ENCODE results near the gene HACD4.

HACD4 gene

DNA sequence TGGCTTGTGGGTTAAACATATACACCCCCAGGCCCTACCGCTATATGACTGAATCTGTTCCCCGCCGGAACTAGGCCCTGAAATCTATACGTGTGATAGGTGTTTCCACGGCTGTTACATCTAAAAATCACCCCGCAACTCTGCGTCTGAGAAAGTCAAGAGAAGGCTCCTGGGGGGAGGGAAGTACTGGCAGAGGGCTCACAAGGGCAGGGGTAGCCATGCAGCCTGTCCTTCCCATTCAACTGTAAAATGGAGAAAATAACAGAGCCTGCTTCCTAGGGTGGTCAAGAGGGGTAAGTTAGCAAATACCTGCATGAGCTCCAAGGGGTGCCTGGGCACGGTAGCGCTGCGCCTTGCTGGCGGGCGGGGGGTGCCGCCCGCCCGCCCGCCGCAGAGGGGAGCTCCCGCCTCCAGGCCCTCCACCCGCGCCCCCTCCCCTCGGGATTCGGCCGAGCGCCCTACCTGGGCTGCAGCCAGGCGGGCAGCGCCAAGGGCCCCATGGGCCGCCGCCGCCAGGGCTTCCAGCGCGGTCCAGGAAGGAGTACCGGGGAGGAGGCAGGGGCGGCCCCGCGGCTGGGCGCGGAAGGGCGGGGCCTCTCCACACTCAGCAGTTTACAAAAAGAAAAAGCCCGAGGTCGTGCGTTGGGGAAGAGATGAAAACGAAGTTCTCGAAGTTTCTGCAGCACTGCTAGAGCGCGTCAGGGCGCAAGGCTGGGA, at the start of gene HACD4:
TSS of gene HACD4 (minus strand) at position 550 of the 717 bp plus-strand sequence. CDS start at position 500, 50 bp downstream.
- peak; percentile 57 for DNase-seq (ENCODE audit: low read depth)
- H3K4me3 ChIP-seq (ENCODE audit: low read length): peak within 1 kb of the TSS; percentile 41
- TF ChIP-seq CTCF (IDR thresholded peaks at IDR 0.05; ENCODE audit: insufficient read depth, low read depth, low read length, missing control alignments): no peak

DNA sequence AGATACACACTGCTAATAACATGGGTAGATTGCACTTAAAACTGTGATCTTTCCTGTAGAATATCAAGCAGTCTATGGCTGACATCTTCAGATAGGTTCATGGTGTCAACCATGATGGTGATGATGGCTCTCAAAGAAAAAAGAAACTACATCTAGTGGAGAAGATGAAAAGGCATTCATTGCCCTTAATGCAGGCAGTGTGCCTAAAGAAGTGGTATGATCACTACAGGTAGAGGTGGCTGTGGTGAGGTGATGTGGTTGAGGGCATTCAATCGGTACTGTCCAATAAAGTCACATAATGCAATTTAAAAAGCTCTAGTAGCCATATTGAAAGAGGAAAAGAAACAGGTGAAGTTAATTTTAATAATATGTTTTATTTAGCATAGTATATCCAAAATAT, 49.4 kb upstream of the HACD4 start:
- DNase-seq (ENCODE audit: low read depth): no peak
- no peak for TF ChIP-seq CTCF (IDR thresholded peaks at IDR 0.05; ENCODE audit: insufficient read depth, low read depth, low read length, missing control alignments)
- H3K4me3 ChIP-seq (ENCODE audit: low read length): no peak overlapping the region

DNA sequence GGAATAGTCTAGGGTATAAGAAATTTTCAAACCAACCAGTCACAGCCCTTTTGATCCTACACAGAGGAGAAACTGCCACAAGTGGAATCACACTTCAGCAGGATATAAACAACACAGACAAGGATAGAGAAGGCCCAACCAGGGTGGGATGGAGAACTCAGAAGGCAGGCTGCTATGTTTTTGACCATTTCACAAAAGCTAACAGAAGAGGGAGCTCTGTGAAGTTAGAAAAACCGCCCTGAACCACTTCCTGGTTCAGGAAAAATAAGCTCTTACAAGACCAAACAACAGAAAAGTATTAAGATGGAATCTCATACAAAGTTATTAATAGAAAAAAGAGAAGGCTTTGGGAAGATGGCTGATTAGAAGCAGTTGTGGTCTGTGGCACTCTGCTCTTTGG, 47.3 kb upstream of the HACD4 start:
- no peak overlapping the region for H3K4me3 ChIP-seq (ENCODE audit: low read length)
- peak; percentile 12 for DNase-seq (ENCODE audit: low read depth)
- TF ChIP-seq CTCF (IDR thresholded peaks at IDR 0.05; ENCODE audit: insufficient read depth, low read depth, low read length, missing control alignments): peak; percentile 8

DNA sequence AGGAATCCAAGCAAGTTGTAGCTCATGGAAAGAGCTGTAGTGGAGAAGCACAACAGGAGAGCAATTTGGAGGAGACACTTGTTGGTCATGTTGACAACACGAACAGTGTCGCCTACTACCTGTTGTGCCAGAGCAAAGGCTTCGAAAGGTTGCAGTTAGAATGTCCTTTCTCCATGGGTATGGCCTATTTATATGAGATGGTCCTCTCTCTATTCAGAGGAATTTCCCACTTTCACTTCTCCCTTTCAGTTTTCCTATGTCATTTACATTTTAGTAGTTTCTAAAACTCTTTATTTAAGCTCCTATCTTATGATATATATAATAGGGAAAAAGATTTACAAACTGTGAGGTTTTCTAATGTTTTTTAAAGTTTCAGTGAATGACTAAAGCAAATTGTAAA, 46.3 kb upstream of the HACD4 start, which contains the start of gene IFNB1:
TSS of gene IFNB1 (minus strand) at position 162 of the 400 bp plus-strand sequence. CDS start at position 89, 73 bp downstream.
- no peak within 1 kb of the TSS for H3K4me3 ChIP-seq (ENCODE audit: low read length)
- no peak for TF ChIP-seq CTCF (IDR thresholded peaks at IDR 0.05; ENCODE audit: insufficient read depth, low read depth, low read length, missing control alignments)
- no peak for DNase-seq (ENCODE audit: low read depth)

- DNase-seq (ENCODE audit: low read depth): no peak
- TF ChIP-seq CTCF (IDR thresholded peaks at IDR 0.05; ENCODE audit: insufficient read depth, low read depth, low read length, missing control alignments): no peak
- H3K4me3 ChIP-seq (ENCODE audit: low read length): no peak overlapping the region
Observed at GRCh38 chr9:21075484-21075883, 44.0 kb upstream of the HACD4 start.

GRCh38 chr9:21070906-21071305, 39.5 kb upstream of the HACD4 start:
- no peak overlapping the region for H3K4me3 ChIP-seq (ENCODE audit: low read length)
- no peak for TF ChIP-seq CTCF (IDR thresholded peaks at IDR 0.05; ENCODE audit: insufficient read depth, low read depth, low read length, missing control alignments)
- no peak for DNase-seq (ENCODE audit: low read depth)

GRCh38 chr9:21070171-21070571, 38.7 kb upstream of the HACD4 start:
- H3K4me3 ChIP-seq (ENCODE audit: low read length): no peak overlapping the region
- peak; percentile 45 for TF ChIP-seq CTCF (IDR thresholded peaks at IDR 0.05; ENCODE audit: insufficient read depth, low read depth, low read length, missing control alignments)
- peak; percentile 92 for DNase-seq (ENCODE audit: low read depth)
